Measurements from ENCODE around the gene CYP26B1.

Gene CYP26B1

DNA sequence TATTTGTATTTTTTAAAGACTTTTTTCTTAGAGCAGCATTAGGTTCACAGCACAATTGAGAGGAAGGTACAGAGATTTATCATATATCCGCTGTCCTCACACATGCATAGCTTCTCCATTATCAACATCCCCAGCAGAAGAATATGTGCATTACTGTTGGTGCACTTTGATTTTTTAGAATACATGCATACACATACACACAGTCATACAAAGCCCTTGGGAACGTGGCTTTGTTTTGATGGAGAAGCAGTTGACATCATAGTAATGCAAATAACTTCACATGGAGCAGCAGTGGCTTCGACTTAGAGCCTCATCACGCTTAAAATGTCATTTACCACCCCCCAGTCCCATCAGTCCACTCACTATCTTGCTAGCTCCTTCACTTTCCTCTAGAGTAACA lies 26.5 kb downstream of the CYP26B1 start:
- Histone ChIP-seq H3K27ac (ENCODE audit: low read depth, low read length, poor library complexity, severe bottlenecking) (no peak overlapping the region), H3K27me3 (ENCODE audit: insufficient read depth, low read length) (no peaks in the 10 kb centered on the region), H3K9me3 (ENCODE audit: low read length) (no peaks in the 10 kb centered on the region), H3K4me3 (ENCODE audit: low read depth, low read length, poor library complexity, severe bottlenecking) (no peak overlapping the region), H3K4me1 (ENCODE audit: insufficient read depth, low read length, severe bottlenecking) (no peaks in the 10 kb centered on the region), H3K79me2 (ENCODE audit: insufficient read depth, low read length) (no peaks in the 10 kb centered on the region), H3K36me3 (ENCODE audit: insufficient read depth, low read length) (no peaks in the 10 kb centered on the region), H2AFZ (ENCODE audit: low read length) (no peak overlapping the region), H3F3A (ENCODE audit: insufficient read depth, low read length) (no peaks in the 10 kb centered on the region), H4K20me1 (ENCODE audit: insufficient read depth, low read length) (no peaks in the 10 kb centered on the region), H3K9ac (ENCODE audit: low read length) (no peak overlapping the region), H3K4me2 (ENCODE audit: low read length) (no peak overlapping the region), H3K9me2 (ENCODE audit: low read depth, low read length) (no peaks in the 10 kb centered on the region)
- TF ChIP-seq EZH2 (IDR thresholded peaks at IDR 0.05; ENCODE audit: borderline replicate concordance, low read length) (no peak), CTCF (IDR thresholded peaks at IDR 0.05; ENCODE audit: low read length) (no peak)

GRCh38 chr2:72118951-72119350 lies 28.7 kb downstream of the CYP26B1 start:
- H3K9me3 ChIP-seq (ENCODE audit: low read length) = no peaks in the 10 kb centered on the region
- no peak overlapping the region for H3K4me2 ChIP-seq (ENCODE audit: low read length)
- H3K79me2 ChIP-seq (ENCODE audit: insufficient read depth, low read length) = no peaks in the 10 kb centered on the region
- H3K27me3 ChIP-seq (ENCODE audit: insufficient read depth, low read length) = no peaks in the 10 kb centered on the region
- H3K4me1 ChIP-seq (ENCODE audit: insufficient read depth, low read length, severe bottlenecking) = no peaks in the 10 kb centered on the region
- TF ChIP-seq CTCF (IDR thresholded peaks at IDR 0.05; ENCODE audit: low read length) (no peak), EZH2 (IDR thresholded peaks at IDR 0.05; ENCODE audit: borderline replicate concordance, low read length) (no peak)
- H3K4me3 ChIP-seq (ENCODE audit: low read depth, low read length, poor library complexity, severe bottlenecking) = no peak overlapping the region
- no peak overlapping the region for H3K27ac ChIP-seq (ENCODE audit: low read depth, low read length, poor library complexity, severe bottlenecking)
- no peaks in the 10 kb centered on the region for H3F3A ChIP-seq (ENCODE audit: insufficient read depth, low read length)
- H2AFZ ChIP-seq (ENCODE audit: low read length) = no peak overlapping the region
- H4K20me1 ChIP-seq (ENCODE audit: insufficient read depth, low read length) = no peaks in the 10 kb centered on the region
- no peaks in the 10 kb centered on the region for H3K9me2 ChIP-seq (ENCODE audit: low read depth, low read length)
- H3K9ac ChIP-seq (ENCODE audit: low read length) = no peak overlapping the region
- no peaks in the 10 kb centered on the region for H3K36me3 ChIP-seq (ENCODE audit: insufficient read depth, low read length)

GRCh38 chr2:72118386-72118785 lies 29.3 kb downstream of the CYP26B1 start:
- Histone ChIP-seq H3K27me3 (ENCODE audit: insufficient read depth, low read length) (no peaks in the 10 kb centered on the region), H2AFZ (ENCODE audit: low read length) (no peak overlapping the region), H3K9ac (ENCODE audit: low read length) (no peak overlapping the region), H3K4me3 (ENCODE audit: low read depth, low read length, poor library complexity, severe bottlenecking) (no peak overlapping the region), H3K4me1 (ENCODE audit: insufficient read depth, low read length, severe bottlenecking) (no peaks in the 10 kb centered on the region), H4K20me1 (ENCODE audit: insufficient read depth, low read length) (no peaks in the 10 kb centered on the region), H3F3A (ENCODE audit: insufficient read depth, low read length) (no peaks in the 10 kb centered on the region), H3K9me3 (ENCODE audit: low read length) (no peaks in the 10 kb centered on the region), H3K4me2 (ENCODE audit: low read length) (no peak overlapping the region), H3K36me3 (ENCODE audit: insufficient read depth, low read length) (no peaks in the 10 kb centered on the region), H3K9me2 (ENCODE audit: low read depth, low read length) (no peaks in the 10 kb centered on the region), H3K27ac (ENCODE audit: low read depth, low read length, poor library complexity, severe bottlenecking) (no peak overlapping the region), H3K79me2 (ENCODE audit: insufficient read depth, low read length) (no peaks in the 10 kb centered on the region)
- TF ChIP-seq EZH2 (IDR thresholded peaks at IDR 0.05; ENCODE audit: borderline replicate concordance, low read length) = no peak
- TF ChIP-seq CTCF (IDR thresholded peaks at IDR 0.05; ENCODE audit: low read length) = no peak

Data from OCI-LY1 (cell line).